GM19455 (cell line): ENCODE results near the gene CHD9.
"Not testable (repeated sequence)": the region's sequence is repeated elsewhere in the genome, so short reads cannot be mapped to it uniquely, and the experiment has no call there.

ENCODE experiments used
- ATAC-seq: cut with Tn5 transposase; IDR thresholded peaks from one replicate; pipeline ENCODE4 v1.9.1; 2021; ENCODE audit not compliant: unreplicated experiment

CHD9 gene

DNA sequence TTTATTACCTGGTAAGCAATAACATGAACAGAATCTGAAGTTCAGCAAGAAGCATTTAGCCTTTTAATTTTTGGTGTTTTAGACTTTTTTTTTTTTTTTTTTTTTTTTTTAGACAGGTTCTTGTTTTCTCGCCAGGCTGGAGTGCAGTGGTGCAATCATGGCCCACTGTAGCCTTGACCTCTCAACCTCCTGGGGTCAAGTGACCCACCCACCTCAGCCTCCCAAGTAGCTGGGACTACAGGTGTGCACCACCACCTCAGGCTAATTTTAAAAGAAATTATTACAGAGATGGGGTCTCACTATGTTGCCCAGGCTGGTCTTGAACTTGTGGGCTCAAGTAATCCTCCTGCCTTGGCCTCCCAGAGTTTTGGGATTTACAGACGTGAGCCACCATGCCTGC lies 206.5 kb downstream of the CHD9 start:
- no peak for ATAC-seq

DNA sequence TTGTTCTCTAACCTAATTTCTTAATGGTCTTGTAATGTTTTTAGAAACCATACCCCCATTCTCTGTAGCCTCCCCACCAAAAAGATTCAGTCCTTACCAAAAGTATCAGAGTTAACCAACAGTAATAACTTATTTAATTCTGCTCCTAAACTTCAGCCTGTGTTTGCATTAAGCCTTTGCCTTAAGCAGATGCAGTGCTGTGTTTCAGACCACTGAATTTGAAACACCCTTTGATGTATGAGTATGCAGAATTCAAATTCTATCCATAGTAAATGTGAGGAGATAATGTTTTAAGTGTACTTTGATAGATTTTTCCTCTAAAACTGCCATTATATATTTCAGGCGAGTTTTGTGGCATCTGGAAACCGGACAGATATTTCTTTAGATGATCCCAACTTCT lies 207.9 kb downstream of the CHD9 start:
- no peak for ATAC-seq

DNA sequence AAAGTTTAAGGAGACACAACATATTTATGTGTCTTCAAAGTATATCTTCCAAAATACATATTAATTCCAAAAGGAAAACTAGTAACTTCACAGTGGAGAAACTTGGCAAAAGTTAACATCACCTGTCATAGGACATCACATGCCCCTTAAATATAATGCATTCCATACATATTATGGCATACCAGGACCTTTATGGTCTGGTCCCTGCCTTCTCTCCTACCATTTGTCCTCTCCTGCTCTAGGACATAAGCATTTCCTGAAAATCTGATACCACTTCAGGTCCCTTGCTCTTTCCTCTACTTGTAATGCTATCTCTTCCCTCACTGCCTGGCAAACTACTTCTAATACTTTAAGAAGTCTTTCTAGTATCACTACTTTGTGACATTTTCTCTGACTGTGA lies 211.4 kb downstream of the CHD9 start:
- ATAC-seq = no peak

DNA sequence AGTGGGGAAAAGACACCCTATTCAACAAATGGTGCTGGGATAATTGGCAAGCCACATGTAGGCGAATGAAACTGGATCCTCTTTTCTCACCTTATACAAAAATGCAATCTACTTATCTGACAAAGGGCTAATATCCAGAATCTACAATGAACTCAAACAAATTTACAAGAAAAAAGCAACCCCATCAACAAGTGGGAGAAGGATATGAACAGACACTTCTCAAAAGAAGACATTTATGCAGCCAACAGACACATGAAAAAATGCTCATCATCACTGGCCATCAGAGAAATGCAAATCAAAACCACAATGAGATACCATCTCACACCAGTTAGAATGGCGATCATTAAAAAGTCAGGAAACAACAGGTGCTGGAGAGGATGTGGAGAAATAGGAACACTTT lies 223.7 kb downstream of the CHD9 start:
- ATAC-seq = not testable (repeated sequence)

DNA sequence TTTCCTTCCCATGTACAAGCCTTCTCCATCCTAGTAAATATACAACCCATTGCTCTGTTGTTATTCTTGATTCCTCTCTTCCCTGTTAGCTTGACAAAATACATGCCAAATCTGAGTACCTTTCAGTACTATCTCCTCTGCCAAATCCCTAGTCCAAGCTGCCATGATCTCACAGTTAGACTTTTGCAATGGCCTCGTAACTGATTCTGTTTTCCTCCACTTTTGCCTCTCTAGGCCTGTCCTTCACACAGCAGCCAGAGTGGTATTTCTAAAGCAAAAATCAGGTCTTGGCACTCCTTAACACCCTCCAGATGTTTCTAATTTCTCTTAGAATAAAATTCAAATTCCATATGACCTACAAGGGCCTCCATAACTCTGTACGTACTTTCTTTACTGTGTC lies 226.5 kb downstream of the CHD9 start:
- ATAC-seq = no peak

DNA sequence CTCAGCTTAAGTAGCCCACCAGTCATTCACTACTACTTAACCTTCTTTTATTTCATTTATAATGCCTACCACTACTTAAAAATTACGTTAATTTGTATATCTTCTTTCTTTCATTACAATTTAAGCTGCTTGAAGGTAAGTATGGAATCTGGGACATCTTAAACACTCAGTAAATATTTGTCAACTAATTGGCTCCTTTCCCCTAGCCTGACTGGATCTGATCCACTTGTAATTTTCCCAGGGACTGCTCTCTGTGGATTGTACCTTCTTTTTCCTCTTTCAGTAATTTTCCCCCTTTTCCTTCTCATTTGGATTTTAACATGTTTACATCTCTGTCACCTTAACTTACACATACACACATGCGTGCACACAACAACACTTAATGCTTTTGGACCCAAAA lies 227.1 kb downstream of the CHD9 start:
- no peak for ATAC-seq

DNA sequence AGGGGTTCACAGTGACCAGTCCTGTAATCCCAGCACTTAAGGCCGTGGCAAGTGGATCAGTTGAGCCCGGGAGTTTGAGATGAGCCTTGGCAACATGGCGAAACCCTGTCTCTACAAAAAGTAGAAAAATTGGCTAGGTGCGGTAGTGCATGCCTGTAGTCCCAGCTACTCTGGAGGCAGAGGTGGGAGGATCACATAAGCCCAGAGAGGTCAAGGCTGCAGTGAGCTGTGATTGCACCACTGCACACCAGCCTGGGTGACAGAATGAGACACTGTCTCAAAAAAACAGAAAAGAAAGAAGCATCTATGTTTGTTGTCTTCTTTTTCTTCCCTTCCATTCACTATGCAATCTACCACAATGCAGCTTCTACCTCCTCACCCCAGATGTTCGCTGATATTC lies 227.5 kb downstream of the CHD9 start:
- no peak for ATAC-seq

DNA sequence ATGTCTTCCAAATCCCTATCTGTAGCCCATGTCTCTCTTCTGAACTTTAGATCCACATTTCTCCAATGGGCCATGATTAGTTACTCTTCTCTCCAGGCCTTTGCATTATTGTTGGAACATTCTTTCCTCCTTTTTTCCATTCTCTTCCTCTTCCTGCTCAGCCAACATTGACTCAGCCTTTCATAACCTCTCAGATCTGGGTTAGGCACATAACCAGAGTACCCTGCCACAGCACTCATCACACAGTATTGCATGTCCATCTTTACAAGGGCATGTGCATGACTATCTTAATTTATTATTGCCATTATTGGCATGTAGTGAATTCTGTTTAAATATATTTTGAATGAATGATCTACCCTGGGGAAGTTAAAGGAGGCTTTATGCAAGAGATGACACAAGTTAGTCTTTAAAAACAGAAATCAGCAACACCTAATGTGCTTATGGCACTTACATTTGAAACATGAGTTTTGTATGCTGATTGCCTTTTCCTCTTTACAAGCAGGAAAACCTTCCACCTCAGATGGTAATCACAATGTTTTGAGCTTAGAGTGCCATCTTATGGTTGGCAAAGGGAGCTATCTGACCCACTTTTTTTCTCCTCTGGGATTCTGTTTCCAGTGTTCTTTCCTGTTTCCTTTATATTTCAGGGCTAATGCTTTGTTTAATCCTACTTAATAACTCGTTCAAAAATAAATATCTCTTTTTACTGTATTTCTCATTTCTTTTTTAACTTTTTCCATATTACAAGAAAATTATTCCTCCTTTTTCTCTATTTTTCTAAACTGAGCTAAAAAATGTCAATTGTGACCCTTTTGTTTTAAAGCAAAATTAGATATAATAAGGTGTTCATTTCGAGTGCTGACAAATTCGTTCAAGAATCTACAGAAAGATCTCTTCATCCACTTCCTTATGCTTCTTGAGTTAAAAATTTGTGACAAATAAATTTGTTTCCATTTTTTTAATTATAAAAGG lies 228.5 kb downstream of the CHD9 start:
- ATAC-seq = no peak

DNA sequence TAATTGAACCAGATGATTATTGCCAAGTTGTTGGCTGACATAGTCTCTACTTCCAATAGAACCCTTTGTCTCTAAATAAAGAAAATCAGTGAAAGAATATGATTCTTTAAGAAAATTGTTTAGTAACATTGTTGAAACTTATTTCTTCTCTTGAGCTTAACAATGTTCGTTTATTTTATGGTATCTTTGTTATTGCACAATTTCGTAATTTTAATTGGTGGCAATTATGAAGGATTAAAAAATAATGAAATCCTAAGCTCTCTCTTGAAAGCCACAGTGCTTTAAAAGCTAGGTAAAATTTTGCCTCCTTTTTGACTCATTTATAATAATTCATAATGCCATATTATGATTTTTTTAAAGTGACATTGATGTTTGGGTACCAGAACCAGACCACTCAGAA lies 230.4 kb downstream of the CHD9 start:
- no peak for ATAC-seq

DNA sequence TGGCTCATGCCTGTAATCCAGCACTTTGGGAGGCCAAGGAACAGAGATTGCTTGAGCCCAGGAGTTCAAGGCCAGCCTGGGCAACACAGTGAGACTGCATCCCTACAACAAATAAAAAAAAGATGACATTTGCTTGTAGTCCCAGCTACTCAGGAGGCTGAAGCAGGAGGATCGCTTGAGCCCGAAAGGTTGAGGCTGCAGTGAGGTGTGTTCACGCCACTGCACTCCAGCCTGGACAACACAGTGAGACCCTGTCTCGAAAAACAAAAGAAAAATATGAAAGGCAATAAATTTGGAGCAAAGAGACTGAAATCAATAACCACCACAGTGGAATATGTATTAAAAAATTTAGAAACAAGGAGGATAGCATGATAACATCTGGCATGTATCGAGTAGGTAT lies 235.7 kb downstream of the CHD9 start:
- ATAC-seq = no peak

DNA sequence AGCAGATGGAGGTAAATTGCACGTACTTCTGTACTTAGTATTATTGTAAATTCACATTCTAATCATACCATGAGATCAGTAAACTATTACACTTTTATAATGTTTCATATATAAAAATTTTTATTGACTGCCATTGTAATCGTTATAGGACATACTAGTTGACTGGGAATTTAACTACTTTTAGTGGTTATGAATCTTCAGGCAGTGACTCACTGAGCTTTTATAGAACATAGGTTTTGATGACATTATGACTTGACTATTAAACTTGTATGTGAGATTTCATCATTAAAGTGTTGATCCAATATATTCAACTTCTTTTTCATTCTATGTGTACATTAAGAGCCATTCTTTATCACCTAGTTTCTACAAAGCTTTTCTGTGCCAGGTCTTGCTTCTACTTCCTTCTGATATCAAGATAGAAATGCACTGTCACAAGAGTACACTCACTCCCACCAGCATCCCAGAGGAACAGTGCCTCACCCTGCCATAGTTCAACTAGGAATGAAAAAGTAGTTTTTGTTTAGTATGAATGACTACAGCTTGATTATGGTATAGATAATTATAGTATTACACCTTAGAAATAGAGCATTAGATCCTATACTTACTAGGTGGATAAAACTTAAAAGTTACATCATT lies 237.1 kb downstream of the CHD9 start:
- no peak for ATAC-seq

DNA sequence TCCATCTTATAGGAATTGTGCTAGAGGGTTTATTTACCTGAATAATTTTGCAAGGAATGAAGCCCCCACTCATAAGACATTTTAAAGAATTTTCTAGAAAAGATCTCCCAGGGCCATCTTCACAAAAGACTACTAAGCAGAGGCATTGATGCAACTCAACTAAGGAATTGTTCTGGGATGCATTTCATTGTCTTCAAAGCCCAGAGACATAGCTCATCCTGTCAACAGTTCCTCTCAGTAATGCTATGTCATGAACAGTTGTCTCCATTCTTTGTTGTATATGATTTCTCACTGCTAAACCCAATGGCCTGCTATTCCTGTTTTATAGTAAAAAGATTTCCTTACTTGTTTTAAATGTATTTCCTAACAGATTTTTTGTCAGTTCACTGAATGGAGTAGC lies 242.7 kb downstream of the CHD9 start:
- no peak for ATAC-seq

DNA sequence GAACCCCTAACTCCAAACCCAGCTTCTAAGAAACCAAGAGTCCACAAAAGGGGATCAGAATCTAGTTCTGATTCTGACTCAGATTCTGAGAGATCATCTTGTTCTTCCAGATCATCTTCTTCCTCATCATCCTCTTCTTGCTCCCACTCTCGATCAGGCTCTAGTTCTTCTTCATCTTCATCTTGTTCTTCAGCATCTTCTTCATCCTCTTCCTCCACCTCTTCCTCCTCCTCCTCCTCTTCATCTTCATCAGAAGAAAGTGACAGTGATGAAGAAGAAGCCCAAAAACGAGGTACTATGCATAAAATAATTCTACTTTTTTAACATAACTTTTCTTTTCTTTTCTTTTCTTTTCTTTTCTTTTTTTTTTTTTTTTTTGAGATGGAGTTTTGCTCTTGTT lies 249.5 kb downstream of the CHD9 start:
- no peak for ATAC-seq

DNA sequence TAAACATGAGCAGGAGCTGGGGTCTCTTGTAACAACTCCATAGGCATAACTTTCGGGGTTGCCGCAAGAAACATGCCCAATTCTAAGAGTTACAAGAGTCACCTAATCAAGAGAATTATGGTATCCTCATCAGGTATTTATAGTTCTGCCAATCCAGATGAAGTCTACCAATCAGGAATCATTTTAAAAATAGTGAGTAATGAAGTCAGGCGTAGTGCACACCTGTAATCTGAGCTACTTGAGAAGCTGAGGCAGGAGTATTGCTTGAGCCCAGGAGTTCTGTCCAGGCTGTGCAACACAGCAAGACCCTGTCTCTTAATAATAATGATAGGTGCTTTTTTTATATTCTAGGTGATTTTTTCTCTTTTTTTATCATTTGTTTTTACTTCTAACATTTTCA lies 251.0 kb downstream of the CHD9 start:
- ATAC-seq = no peak

DNA sequence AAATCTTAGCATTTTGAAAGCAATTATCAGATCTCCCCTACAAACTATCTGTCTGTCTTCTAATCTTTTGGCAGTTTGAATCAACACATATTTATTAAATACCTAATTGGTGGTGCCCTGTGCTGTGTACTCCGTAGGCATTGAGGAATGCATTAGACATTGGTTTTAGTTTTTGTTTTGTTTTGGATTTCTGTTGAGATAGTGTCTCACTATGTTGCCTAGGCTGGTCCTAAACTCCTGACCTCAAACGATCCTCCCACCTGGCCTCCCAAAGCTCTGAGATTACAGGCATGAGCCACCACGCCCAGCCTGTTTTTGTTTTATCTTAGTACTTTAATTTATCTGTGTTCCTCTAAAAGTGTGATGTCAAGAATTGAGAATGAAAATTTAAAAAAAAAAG lies 254.7 kb downstream of the CHD9 start:
- ATAC-seq = no peak

DNA sequence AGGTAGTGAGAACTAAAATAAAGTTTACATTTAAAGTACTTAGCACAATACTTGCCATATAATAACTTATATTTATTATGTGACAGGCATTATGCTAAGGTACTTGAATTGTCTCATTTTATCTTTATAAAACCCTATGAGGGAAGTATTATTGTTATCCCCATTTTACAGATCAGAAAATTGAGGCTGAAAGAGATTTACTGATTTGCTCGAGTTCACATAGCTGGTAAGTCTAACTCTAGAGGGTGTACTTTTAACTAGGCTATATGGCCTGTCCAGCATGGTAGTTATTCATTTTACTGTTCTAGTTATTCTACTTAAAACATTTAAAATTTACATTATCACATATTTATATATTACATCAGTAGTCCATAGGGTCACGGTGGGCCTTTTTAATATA lies 266.2 kb downstream of the CHD9 start:
- no peak for ATAC-seq

DNA sequence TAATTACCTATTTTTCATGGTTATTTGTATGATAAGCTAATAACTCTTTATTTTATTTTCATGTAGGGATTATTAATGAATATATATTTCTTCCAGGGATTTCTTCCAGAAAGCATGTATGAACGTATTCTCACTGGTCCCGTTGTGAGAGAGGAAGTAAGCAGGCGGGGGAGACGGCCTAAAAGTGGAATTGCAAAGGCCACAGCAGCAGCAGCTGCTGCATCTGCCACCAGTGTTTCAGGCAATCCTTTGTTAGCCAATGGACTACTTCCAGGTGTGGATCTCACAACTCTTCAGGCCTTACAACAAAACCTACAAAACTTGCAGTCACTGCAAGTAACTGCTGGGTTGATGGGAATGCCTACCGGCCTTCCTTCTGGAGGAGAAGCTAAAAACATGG lies 269.1 kb downstream of the CHD9 start:
- ATAC-seq = no peak

DNA sequence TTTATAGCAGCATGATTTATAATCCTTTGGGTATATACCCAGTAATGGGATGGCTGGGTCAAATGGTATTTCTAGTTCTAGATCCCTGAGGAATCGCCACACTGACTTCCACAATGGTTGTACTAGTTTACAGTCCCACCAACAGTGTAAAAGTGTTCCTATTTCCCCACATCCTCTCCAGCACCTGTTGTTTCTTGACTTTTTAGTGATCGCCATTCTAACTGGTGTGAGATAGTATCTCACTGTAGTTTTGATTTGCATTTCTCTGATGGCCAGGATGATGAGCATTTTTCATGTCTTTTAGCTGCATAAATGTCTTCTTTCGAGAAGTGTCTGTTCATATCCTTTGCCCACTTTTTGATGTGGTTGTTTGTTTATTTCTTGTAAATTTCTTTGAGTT lies 276.2 kb downstream of the CHD9 start:
- not testable (repeated sequence) for ATAC-seq

DNA sequence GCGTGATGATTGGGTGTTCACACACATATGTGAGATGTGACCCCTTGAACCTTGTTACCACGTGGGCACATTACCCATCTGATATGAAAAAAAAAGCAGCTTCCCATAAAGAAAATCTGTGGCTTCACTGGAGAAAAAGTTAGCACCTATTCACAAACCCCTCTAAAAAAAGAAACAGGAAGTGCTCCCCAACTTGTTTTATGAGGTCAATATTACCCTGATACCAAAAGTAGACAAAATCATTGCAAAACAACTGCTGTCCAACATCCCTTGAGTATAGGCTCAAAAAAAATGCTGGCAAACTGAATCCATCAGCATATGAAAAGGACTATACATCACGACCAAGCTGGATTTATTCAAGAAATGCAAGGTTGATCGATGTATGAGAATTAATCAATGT lies 279.8 kb downstream of the CHD9 start:
- no peak for ATAC-seq

DNA sequence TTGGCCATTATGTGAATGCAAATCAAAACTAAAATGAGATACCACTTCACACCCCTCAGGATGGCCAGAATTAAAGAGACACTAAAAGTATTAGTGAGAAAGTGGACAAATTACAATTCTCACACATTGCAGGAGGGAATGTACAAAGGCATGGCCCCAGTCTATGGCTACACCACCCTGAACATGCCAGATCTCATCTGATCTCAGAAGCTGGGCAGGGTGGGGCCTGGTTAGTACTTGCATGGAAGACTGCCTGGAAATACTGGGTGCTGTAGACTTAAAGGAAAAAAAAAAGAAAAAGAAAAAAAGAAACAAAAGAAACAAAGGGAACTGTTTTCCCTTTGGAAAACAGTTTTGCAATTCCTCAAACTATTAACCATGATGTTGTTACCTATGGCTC lies 282.5 kb downstream of the CHD9 start:
- ATAC-seq = no peak

DNA sequence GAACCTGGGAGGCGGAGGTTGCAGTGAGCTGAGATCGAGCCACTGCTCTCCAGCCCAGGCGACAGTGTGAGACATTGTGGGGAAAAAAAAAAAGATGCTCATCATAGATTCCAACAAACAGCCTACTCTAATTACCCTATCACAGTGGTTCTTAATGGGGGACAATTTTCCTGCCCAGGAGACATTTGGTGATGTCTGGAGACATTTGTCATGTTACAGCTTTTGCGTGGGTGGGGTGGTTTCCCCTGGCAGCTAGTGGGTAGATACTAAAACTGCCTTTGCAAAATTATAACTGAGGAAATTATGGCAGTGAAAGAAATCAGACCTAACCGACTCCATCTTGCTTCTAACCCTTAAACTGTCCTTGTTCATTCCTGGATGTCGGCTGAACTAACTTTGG lies 287.0 kb downstream of the CHD9 start:
- no peak for ATAC-seq

DNA sequence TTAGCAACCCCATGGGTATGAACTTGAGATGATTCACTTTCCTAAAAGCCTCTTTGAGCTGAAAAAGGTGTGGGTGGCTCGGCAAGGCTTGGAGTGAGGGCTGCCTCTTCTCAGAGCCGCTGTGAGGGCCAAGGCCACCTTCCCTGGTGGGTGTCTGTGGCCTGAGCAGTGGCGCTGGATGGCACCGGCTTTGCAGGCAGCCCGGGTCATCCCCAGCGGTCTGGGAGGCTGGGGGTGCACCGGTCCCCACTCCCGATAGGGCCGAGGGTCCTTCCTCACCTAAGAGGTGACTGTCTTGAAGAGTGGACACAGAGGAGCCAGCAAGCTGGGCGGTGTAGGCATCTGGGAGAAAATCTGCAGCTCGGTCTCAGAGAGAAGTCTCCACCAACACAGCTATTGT lies 300.3 kb downstream of the CHD9 start:
- ATAC-seq = no peak
